ENCODE results near the gene SYDE2.

Gene SYDE2

GRCh38 chr1:85122169-85122568 is 78.6 kb downstream of the SYDE2 start:
- H3K27ac ChIP-seq = no peak overlapping the region
- H3K36me3 ChIP-seq (ENCODE audit: insufficient read depth) = no peaks in the 10 kb centered on the region
- H3K4me3 ChIP-seq (IDR thresholded peaks at IDR 0.05; ENCODE audit: insufficient read depth, low read depth, low read length) = no peak overlapping the region
- H3K79me2 ChIP-seq (ENCODE audit: insufficient read depth, low read depth) = no peaks in the 10 kb centered on the region
- H2AFZ ChIP-seq (ENCODE audit: low read depth) = no peak overlapping the region
- no peaks in the 10 kb centered on the region for H3K27me3 ChIP-seq (ENCODE audit: insufficient read depth, low read depth)
- H3K9ac ChIP-seq = no peak overlapping the region
- no peaks in the 10 kb centered on the region for H3K4me1 ChIP-seq (ENCODE audit: low read depth, poor library complexity, severe bottlenecking)
- H3K4me2 ChIP-seq = no peak overlapping the region
- TF ChIP-seq CTCF (conservative IDR thresholded peaks at IDR 0.05; ENCODE audit: low read depth, low read length) = no peak
- H4K20me1 ChIP-seq (ENCODE audit: insufficient read depth) = no peaks in the 10 kb centered on the region

GRCh38 chr1:85121744-85122143 is 79.1 kb downstream of the SYDE2 start:
- H3K27ac ChIP-seq = no peak overlapping the region
- no peak overlapping the region for H3K4me2 ChIP-seq
- no peak overlapping the region for H2AFZ ChIP-seq (ENCODE audit: low read depth)
- no peaks in the 10 kb centered on the region for H3K27me3 ChIP-seq (ENCODE audit: insufficient read depth, low read depth)
- no peaks in the 10 kb centered on the region for H3K79me2 ChIP-seq (ENCODE audit: insufficient read depth, low read depth)
- no peaks in the 10 kb centered on the region for H3K4me1 ChIP-seq (ENCODE audit: low read depth, poor library complexity, severe bottlenecking)
- no peak overlapping the region for H3K4me3 ChIP-seq (IDR thresholded peaks at IDR 0.05; ENCODE audit: insufficient read depth, low read depth, low read length)
- TF ChIP-seq CTCF (conservative IDR thresholded peaks at IDR 0.05; ENCODE audit: low read depth, low read length) = no peak
- no peaks in the 10 kb centered on the region for H3K36me3 ChIP-seq (ENCODE audit: insufficient read depth)
- H3K9ac ChIP-seq = no peak overlapping the region
- H4K20me1 ChIP-seq (ENCODE audit: insufficient read depth) = no peaks in the 10 kb centered on the region

GRCh38 chr1:85118751-85119150 is 82.1 kb downstream of the SYDE2 start:
- H3K4me3 ChIP-seq (IDR thresholded peaks at IDR 0.05; ENCODE audit: insufficient read depth, low read depth, low read length) = no peak overlapping the region
- no peak overlapping the region for H2AFZ ChIP-seq (ENCODE audit: low read depth)
- no peaks in the 10 kb centered on the region for H4K20me1 ChIP-seq (ENCODE audit: insufficient read depth)
- no peak for TF ChIP-seq CTCF (conservative IDR thresholded peaks at IDR 0.05; ENCODE audit: low read depth, low read length)
- no peaks in the 10 kb centered on the region for H3K36me3 ChIP-seq (ENCODE audit: insufficient read depth)
- no peaks in the 10 kb centered on the region for H3K27me3 ChIP-seq (ENCODE audit: insufficient read depth, low read depth)
- no peaks in the 10 kb centered on the region for H3K79me2 ChIP-seq (ENCODE audit: insufficient read depth, low read depth)
- no peaks in the 10 kb centered on the region for H3K4me1 ChIP-seq (ENCODE audit: low read depth, poor library complexity, severe bottlenecking)
- no peak overlapping the region for H3K27ac ChIP-seq
- no peak overlapping the region for H3K4me2 ChIP-seq
- H3K9ac ChIP-seq = no peak overlapping the region

- Histone ChIP-seq H3K79me2 (ENCODE audit: insufficient read depth, low read depth) (no peaks in the 10 kb centered on the region), H3K4me1 (ENCODE audit: low read depth, poor library complexity, severe bottlenecking) (no peaks in the 10 kb centered on the region), H2AFZ (ENCODE audit: low read depth) (no peak overlapping the region), H4K20me1 (ENCODE audit: insufficient read depth) (no peaks in the 10 kb centered on the region), H3K27ac (no peak overlapping the region), H3K9ac (no peak overlapping the region), H3K27me3 (ENCODE audit: insufficient read depth, low read depth) (no peaks in the 10 kb centered on the region), H3K4me2 (no peak overlapping the region), H3K36me3 (ENCODE audit: insufficient read depth) (no peaks in the 10 kb centered on the region), H3K4me3 (IDR thresholded peaks at IDR 0.05; ENCODE audit: insufficient read depth, low read depth, low read length) (no peak overlapping the region)
- TF ChIP-seq CTCF (conservative IDR thresholded peaks at IDR 0.05; ENCODE audit: low read depth, low read length) = no peak
These were observed 84.0 kb downstream of the SYDE2 start for GRCh38 chr1:85116856-85117255.

- Histone ChIP-seq H3K79me2 (ENCODE audit: insufficient read depth, low read depth) (no peaks in the 10 kb centered on the region), H3K4me2 (no peak overlapping the region), H3K4me1 (ENCODE audit: low read depth, poor library complexity, severe bottlenecking) (no peaks in the 10 kb centered on the region), H3K36me3 (ENCODE audit: insufficient read depth) (no peaks in the 10 kb centered on the region), H3K27ac (no peak overlapping the region), H4K20me1 (ENCODE audit: insufficient read depth) (no peaks in the 10 kb centered on the region), H2AFZ (ENCODE audit: low read depth) (no peak overlapping the region), H3K4me3 (IDR thresholded peaks at IDR 0.05; ENCODE audit: insufficient read depth, low read depth, low read length) (no peak overlapping the region), H3K9ac (no peak overlapping the region), H3K27me3 (ENCODE audit: insufficient read depth, low read depth) (no peaks in the 10 kb centered on the region)
- TF ChIP-seq CTCF (conservative IDR thresholded peaks at IDR 0.05; ENCODE audit: low read depth, low read length) = no peak
These were observed 84.9 kb downstream of the SYDE2 start for GRCh38 chr1:85115933-85116332.
